OCI-LY1 (cell line): Measurements from ENCODE around the gene CCL13.

ENCODE experiments used
- H2AFZ ChIP-seq: fragments of 200-600 bp; sonication (generic), shearing (Covaris generic); 2 replicates; pipeline ENCODE4 v1.6.0; 2014; ENCODE audit warnings: antibody characterized with exemption, mild to moderate bottlenecking, low read length
- H3F3A ChIP-seq: fragments of 200-600 bp; sonication (generic), shearing (Covaris generic); 2 replicates; pipeline ENCODE4 v1.6.0; 2014; ENCODE audit warnings: mild to moderate bottlenecking, antibody characterized with exemption, low read length, moderate library complexity; ENCODE audit not compliant: insufficient read depth
- H3K27ac ChIP-seq: fragments of 200-600 bp; sonication (generic); 2 replicates; pipeline ENCODE4 v1.5.1; 2014; ENCODE audit warnings: low read length, mixed run types, mild to moderate bottlenecking, low read depth; ENCODE audit not compliant: poor library complexity, severe bottlenecking
- H3K27me3 ChIP-seq: fragments of 200-600 bp; sonication (generic); 2 replicates; pipeline ENCODE4 v1.6.0; 2014; ENCODE audit warnings: antibody characterized with exemption, mild to moderate bottlenecking, low read length, moderate library complexity; ENCODE audit not compliant: insufficient read depth
- H3K36me3 ChIP-seq: fragments of 200-600 bp; sonication (generic); 2 replicates; pipeline ENCODE4 v1.6.1; 2014; ENCODE audit warnings: mild to moderate bottlenecking, antibody characterized with exemption, low read length, moderate library complexity, mixed read lengths; ENCODE audit not compliant: insufficient read depth
- H3K4me1 ChIP-seq: fragments of 200-600 bp; sonication (generic); 2 replicates; pipeline ENCODE4 v1.5.1; 2014; ENCODE audit warnings: mild to moderate bottlenecking, low read length, moderate library complexity; ENCODE audit not compliant: insufficient read depth, severe bottlenecking
- H3K4me2 ChIP-seq: fragments of 200-600 bp; sonication (generic), shearing (Covaris generic); 2 replicates; pipeline ENCODE4 v1.6.1; 2014; ENCODE audit warnings: low read length
- H3K4me3 ChIP-seq: fragments of 200-600 bp; sonication (generic); 2 replicates; pipeline ENCODE4 v1.5.1; 2014; ENCODE audit warnings: low read length, low read depth, mild to moderate bottlenecking, mixed read lengths; ENCODE audit not compliant: poor library complexity, severe bottlenecking
- H3K79me2 ChIP-seq: fragments of 200-600 bp; shearing (Covaris generic); 2 replicates; pipeline ENCODE4 v1.6.1; 2016; ENCODE audit warnings: mixed run types, low read length, mixed read lengths; ENCODE audit not compliant: insufficient read depth
- H3K9ac ChIP-seq: fragments of 200-600 bp; sonication (generic), shearing (Covaris generic); 2 replicates; pipeline ENCODE4 v1.6.1; 2014; ENCODE audit warnings: mild to moderate bottlenecking, low read length, mixed read lengths
- H3K9me2 ChIP-seq: fragments of 200-600 bp; sonication (generic), shearing (Covaris generic); 2 replicates; pipeline ENCODE4 v1.6.1; 2014; ENCODE audit warnings: low read depth, mild to moderate bottlenecking, low read length, mixed read lengths
- H3K9me3 ChIP-seq: fragments of 200-600 bp; shearing (Covaris generic); 2 replicates; pipeline ENCODE4 v1.6.1; 2014; ENCODE audit warnings: low read length, mixed read lengths
- H4K20me1 ChIP-seq: fragments of 200-600 bp; sonication (generic), shearing (Covaris generic); 2 replicates; pipeline ENCODE4 v1.6.0; 2016; ENCODE audit warnings: mild to moderate bottlenecking, low read length; ENCODE audit not compliant: insufficient read depth
- CTCF ChIP-seq: fragments of 200-600 bp; sonication (generic), shearing (Covaris generic); IDR thresholded peaks from 2 replicates; pipeline ENCODE4 v1.5.1; 2017; ENCODE audit warnings: mild to moderate bottlenecking, antibody characterized with exemption, low read length, moderate library complexity, mixed read lengths
- EZH2 ChIP-seq: fragments of 200-600 bp; sonication (generic), shearing (Covaris generic); IDR thresholded peaks from 2 replicates; pipeline ENCODE4 v1.8.0; 2017; ENCODE audit warnings: borderline replicate concordance, mixed run types, mild to moderate bottlenecking, antibody characterized with exemption, low read length, moderate library complexity, mixed read lengths

CCL13 gene

GRCh38 chr17:34311291-34311690 is 45.0 kb upstream of the CCL13 start:
- Histone ChIP-seq H3K27me3 (no peaks in the 10 kb centered on the region), H3K36me3 (no peaks in the 10 kb centered on the region), H3F3A (no peaks in the 10 kb centered on the region), H4K20me1 (no peaks in the 10 kb centered on the region), H3K9me2 (no peaks in the 10 kb centered on the region), H3K27ac (no peak overlapping the region), H3K9ac (no peak overlapping the region), H3K4me2 (no peak overlapping the region), H2AFZ (no peak overlapping the region), H3K4me3 (no peak overlapping the region), H3K4me1 (no peaks in the 10 kb centered on the region), H3K79me2 (no peaks in the 10 kb centered on the region), H3K9me3 (no peaks in the 10 kb centered on the region)
- TF ChIP-seq CTCF (no peak), EZH2 (no peak)

DNA sequence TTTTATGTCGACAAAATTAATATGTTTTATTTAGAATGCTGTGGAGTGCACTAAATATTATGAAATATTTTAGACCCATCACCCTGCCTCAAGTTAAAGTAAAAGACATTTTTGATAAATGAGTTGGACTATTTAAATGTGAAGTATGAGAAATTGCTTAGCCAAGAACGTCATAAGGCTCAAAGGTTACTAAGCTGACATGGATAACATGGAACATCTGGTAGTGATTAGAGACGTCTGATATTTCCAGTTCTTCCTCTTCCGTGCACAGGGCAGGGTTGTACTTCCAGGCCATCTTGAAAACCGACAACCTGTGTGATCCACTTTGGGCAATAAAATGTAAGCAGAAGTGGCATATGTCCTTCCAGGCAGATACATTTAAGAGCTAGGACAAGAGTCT is 44.2 kb upstream of the CCL13 start:
- Histone ChIP-seq H3K4me3 (no peak overlapping the region), H3K79me2 (no peaks in the 10 kb centered on the region), H3K27me3 (no peaks in the 10 kb centered on the region), H3K9me3 (no peaks in the 10 kb centered on the region), H3K9ac (no peak overlapping the region), H3K9me2 (no peaks in the 10 kb centered on the region), H3K27ac (no peak overlapping the region), H4K20me1 (no peaks in the 10 kb centered on the region), H3F3A (no peaks in the 10 kb centered on the region), H3K4me1 (no peaks in the 10 kb centered on the region), H2AFZ (no peak overlapping the region), H3K36me3 (no peaks in the 10 kb centered on the region), H3K4me2 (no peak overlapping the region)
- no peak for TF ChIP-seq EZH2
- TF ChIP-seq CTCF = no peak

- no peaks in the 10 kb centered on the region for H4K20me1 ChIP-seq
- H3K27me3 ChIP-seq = no peaks in the 10 kb centered on the region
- H3K9me2 ChIP-seq = no peaks in the 10 kb centered on the region
- H3K79me2 ChIP-seq = no peaks in the 10 kb centered on the region
- no peak overlapping the region for H3K27ac ChIP-seq
- H3K9ac ChIP-seq = no peak overlapping the region
- no peak for TF ChIP-seq EZH2
- no peak for TF ChIP-seq CTCF
- no peak overlapping the region for H3K4me2 ChIP-seq
- H3K36me3 ChIP-seq = no peaks in the 10 kb centered on the region
- no peak overlapping the region for H2AFZ ChIP-seq
- no peaks in the 10 kb centered on the region for H3F3A ChIP-seq
- no peak overlapping the region for H3K4me3 ChIP-seq
- H3K9me3 ChIP-seq = no peaks in the 10 kb centered on the region
- H3K4me1 ChIP-seq = no peaks in the 10 kb centered on the region
Measured at GRCh38 chr17:34313164-34313563, 43.1 kb upstream of the CCL13 start.
